GM18873 (cell line): Measurements from ENCODE around the gene CCDC183.
A peak's percentile ranks its signal among the peaks of the same experiment; 100 is the strongest.
"Not testable (repeated sequence)": the region's sequence is repeated elsewhere in the genome, so short reads cannot be mapped to it uniquely, and the experiment has no call there.

Experiments used
- ATAC-seq: cut with Tn5 transposase; IDR thresholded peaks from one replicate; pipeline ENCODE4 v1.9.1; 2021; ENCODE audit warnings: mild to moderate bottlenecking, moderate library complexity, moderate number of reproducible peaks; ENCODE audit not compliant: unreplicated experiment, low FRiP score

CCDC183 gene

DNA sequence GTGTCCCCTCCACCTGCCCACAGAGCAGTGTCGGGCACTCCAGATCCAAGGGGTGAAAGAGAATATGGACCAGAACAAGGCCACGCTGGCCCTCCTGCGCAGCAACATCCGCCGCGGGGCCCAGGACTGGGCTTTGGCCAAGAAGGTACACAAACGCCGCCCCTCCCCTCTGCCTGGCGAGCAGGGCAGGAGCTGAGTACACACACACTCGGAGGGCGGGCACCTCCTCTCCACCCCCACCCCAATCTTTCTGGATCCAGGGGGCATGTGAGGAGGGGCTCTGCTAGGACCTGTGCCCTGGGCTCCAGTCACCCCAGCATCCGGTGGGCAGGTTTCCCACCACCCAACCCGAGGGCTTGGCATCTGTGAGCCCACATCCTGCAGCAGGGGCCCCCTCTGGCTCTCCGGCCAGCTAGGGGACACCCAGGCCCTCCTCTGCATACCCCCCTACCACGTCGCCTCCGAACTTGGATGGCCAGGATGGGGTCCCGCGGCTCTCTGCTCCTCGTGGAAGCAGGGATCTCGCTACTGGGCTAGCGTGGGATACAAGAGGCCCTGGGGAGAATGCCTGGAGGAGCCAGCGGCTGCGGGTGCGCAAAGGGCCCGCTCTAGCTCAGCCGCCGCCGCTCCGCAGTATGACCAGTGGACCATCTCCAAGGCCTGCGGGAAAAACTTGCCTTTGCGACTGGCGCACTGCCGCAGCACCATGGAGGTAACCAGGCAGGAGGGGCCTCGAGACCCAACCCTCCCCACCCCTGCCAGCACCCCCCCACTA lies 3.1 kb downstream of the CCDC183 start:
- no peak for ATAC-seq

DNA sequence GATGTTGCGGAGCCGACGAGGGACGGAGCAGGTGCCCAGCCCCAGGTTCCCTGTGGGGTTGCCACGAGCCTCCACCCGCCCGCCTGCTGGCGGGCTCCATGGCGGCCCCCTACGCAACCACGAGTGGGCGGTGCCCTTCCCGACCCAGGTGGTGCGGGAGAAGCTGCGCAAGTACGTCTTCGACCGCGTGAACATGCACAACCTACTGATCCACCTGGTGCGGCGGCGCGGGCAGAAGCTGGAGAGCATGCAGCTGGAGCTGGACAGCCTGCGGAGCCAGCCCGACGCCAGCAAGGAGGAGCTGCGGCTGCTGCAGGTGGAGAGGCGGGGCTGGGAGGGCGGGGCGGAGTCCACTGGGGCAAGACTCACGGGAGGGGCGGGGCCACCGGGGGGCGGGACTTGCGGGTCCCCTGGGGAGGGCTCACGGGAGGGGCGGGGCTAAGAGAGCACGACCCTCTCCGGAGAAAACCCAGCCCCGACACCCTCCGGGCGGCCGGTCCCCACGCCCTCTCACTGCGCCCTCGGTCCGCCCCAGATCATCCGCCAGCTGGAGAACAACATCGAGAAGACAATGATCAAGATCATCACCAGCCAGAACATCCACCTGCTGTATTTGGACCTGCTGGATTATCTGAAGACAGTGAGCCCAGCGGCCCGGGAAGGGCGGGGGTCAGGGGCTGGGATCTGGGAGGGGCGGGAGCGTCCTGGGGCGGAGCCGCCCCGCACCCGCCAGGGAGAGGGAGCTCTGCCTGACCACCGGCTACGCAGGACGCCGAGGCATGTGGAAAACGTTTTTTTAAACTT lies 3.9 kb downstream of the CCDC183 start:
- no peak for ATAC-seq

DNA sequence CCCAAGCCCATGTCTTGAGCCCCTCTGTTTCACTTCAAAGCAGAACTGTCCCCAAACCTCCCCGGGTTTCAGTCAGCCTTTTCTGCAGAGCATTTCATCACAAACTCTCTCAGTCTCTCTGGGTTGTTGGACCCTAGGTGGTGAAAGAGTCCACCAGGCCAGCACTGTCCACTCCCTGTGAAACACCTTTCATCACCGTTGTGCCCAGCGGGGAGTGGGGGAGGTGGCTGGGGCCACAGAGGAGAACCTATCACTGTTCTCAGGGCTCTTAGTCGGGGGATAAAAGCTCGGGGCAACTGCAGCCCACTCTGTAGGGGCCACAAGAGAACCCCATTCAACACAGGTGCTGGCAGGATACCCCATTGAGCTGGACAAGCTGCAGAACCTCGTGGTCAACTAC lies 6.2 kb downstream of the CCDC183 start:
- no peak for ATAC-seq

DNA sequence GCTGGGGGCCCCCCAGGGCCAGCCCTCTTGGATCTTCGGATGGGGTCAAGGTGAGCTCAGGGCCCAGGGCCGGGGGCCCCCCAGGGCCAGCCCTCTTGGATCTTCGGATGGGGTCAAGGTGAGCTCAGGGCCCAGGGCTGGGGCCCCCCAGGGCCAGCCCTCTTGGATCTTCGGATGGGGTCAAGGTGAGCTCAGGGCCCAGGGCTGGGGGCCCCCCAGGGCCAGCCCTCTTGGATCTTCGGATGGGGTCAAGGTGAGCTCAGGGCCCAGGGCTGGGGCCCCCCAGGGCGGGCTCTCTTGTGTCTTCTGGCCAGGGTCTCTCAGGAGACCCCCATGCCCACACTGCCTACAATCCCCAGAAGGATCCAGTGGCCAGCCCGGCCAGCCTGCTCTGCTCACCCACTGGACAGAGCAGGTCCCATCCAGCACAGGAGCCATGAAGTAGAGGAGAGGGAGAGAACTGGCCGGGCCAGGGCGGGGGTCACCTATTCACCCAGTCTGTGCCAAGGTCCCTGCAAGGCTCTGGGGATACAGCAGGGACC lies 6.9 kb downstream of the CCDC183 start:
- not testable (repeated sequence) for ATAC-seq

GRCh38 chr9:136803551-136804508 lies 7.7 kb downstream of the CCDC183 start:
- no peak for ATAC-seq

DNA sequence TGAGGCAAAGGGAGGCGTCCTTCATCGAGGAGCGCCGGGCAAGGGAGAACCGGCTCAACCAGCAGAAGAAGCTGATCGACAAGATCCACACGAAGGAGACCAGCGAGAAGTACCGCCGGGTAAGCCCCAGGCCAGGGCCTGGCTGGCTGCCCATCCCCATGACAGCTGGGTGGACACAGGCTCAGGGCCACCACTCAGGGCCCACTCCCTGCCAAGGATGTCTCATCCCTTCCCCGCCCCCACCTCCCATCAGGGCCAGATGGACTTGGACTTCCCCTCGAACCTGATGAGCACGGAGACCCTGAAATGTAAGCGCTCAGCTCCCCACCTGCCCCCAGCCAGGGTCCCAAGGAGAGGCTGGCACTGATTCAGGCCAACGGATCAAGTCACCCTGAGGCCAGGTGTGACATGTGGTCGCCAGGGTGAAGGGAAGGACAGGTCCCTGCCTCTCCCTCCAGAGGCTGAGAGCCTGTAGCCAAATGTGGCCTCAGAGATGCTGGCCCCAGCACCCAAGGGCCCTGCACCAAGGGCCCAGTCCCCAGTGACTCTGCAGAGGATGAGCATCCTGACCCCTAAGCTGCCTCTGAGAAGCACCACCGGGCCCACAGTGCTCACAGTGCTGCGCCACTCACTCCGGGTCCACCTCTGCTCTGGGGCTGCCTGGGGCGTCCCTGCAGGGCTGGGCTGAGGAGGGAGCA lies 8.5 kb downstream of the CCDC183 start:
- no peak for ATAC-seq

- ATAC-seq: no peak
Observed at GRCh38 chr9:136805207-136805740, 9.1 kb downstream of the CCDC183 start.

DNA sequence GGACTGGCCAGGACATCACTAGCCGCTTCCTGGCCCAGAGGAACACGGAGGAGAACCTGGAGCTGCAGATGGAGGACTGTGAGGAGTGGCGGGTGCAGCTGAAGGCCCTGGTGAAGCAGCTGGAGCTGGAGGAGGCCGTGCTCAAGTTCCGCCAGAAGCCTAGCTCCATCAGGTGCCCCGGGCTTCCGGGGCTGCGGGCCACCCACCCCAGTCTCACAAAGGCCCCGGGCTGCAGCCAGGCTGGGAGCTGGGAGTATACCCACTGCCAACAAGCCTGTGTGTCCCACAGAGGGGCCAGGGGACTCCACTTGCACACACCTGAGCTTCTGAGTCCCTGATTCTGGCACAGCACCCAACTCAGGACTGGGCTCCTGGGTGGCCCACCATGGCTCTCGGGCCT lies 9.9 kb downstream of the CCDC183 start:
- no peak for ATAC-seq

DNA sequence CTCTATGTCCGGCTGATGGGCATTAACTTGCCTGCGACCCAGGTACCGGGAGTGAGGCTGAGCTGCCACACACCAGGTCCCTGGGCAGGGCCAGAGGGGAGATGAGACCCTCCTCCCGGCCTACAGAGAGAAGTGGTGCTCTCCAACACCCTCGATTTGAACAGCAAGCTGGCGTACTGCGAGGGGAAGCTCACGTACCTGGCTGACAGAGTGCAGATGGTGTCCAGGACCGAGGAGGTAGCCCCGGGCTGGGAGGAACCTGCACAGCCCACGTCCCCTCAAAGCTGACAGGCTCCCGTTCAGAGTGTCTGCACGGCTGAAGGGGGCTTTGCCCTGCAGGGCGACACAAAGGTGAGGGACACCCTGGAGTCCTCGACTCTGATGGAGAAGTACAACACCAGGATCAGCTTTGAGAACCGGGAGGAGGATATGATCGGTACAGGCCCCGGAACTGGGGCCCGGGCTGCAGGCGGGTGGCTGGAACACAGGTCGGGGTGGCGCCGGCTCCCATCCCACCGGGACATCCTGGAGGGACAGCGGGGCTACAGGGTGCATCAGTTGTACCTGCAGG lies 10.6 kb downstream of the CCDC183 start:
- ATAC-seq: peak; percentile 10

DNA sequence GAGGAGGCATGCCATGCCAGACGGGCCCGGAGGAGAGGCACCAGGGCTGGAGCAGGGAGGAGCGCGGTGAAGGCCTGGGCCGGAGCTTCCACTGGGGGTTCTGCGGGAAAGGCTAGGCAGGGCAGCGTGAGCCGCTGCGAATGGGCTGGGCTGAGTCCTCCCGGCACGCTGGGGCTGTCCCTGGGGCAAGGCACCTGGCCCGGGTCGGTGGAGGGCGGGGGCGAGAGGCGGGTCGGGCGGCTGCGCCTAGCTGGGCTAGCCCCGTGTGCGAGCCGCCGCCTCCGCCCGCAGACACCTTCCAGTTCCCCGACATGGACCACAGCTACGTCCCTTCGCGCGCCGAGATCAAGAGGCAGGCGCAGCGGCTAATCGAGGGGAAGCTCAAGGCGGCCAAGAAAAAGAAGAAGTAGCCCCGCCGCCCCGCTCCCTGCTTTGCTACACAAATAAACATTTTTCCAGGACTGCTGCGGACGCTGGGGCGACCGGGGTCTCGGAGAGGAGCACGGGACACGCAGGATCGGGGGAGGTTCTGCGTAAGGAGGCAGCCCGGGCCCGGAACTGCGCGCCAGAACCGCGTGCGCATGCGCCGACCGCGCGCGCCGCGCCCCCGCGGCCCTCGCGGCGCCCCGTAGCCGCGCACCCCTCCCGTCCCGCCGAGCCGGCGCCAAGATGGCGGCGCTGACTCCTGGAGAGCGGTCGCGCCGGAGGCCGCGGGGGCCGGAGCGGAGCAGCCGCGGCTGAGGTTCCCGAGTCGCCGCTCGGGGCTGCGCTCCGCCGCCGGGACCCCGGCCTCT lies 11.3 kb downstream of the CCDC183 start, which contains the start of gene RABL6:
Gene RABL6, plus strand, starts transcription at position 668 of the 794 bp plus-strand sequence. CDS start 249 bp downstream, outside the sequence.
- peak; percentile 52 for ATAC-seq

DNA sequence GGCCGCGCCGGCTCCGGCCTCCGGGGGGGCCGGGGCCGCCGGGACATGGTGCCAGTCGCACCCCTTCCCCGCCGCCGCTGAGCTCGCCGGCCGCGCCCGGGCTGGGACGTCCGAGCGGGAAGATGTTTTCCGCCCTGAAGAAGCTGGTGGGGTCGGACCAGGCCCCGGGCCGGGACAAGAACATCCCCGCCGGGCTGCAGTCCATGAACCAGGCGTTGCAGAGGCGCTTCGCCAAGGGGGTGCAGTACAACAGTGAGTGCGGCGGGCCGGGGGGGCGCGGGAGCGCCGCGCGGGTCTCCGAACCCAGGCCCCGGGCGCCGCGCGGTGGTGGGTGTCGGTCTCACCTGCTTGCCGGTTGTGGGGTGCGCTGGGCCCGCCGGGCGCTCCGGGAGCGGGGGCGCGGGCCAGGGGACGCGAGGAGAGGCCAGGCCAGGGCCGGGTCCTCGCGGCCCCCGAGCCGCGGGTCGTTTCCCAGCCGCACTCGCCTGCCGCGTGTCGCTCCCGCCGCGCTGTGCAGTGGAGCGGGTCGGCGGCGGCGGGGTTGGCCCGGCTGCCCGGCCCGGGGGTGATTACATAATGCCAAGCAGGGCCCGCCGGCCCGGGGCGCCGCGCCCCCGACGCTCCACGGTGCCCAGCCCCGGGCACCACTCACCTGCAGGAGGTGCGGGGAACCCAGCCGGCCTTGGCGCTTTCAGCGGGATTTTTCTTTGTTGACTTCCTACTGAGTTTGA lies 12.1 kb downstream of the CCDC183 start:
- peak; percentile 28 for ATAC-seq

DNA sequence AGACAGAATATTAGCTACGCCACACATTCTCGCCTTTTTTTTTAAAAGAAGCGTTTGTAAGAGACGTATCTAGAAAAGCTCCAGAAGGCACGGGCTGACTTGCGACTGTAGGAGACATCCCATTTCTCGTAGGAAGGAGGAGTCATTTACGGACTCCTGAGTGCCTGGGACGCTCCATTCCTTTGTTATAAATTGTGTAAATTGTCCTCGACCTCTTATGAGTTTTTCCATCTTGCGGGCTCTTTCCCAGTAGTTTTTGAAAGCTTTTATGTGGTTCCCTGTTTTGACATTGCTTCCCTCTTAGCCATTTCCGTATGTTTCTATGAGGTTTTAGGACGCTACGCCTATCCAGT lies 12.6 kb downstream of the CCDC183 start:
- no peak for ATAC-seq

DNA sequence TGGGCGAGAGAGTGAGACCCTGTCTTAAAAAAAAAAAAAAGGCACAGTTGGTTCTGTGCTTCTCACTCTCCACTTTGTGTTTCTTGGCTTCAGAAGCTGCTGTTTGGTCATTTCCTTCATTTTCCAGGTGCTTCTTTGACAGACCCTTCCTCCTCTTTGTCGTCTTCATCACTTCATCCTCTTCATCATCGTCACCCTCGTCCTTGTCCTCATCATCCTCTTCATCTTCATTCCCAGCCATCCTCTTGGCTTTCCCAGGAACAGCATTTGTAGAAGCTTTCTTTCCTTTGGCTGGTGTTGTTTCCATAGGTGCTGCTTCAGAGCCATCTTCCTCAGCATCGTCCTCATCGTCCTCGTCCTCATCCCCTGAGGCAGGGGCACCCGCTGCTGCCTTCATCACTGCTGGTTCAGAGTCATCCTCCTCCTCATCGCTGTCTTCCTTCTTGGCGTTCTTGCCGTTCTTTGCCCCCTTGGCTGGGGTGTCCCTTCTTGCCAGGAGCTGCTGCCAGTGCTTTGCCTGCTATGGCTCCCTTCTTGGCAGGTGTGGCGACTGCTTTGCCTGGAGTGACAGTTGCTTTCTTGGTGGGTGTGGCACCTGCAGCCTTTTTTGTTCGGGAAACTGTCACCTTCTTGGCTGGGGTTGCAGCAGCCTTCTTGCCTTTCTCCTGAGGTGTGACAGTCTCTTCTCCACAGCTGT lies 18.7 kb downstream of the CCDC183 start:
- no peak for ATAC-seq

DNA sequence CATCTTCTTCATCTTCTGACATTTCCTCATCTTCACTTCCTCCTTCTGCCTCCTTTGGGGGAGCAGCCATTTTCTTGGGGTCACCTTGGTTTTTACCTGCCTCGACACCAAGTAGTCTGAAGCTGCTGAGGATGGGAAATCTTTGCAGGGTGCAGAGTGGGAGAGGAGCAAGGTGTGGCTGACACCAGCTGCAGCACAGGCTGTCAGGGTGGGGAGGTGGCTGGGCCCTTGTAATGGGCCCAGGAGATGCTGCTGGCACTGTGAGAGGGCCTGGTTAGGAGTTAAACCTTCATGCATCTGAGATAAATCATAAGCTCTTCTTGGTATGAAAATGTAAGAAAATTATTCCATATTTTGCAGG lies 19.3 kb downstream of the CCDC183 start:
- ATAC-seq: no peak

- ATAC-seq: no peak
Observed at GRCh38 chr9:136820971-136821825, 25.1 kb downstream of the CCDC183 start.

GRCh38 chr9:136821826-136822544 lies 25.8 kb downstream of the CCDC183 start:
- ATAC-seq: no peak
